HepG2 (cell line): ENCODE measurements around the gene ELANE. TPM values are rescaled to one million over a fixed set of nuclear protein-coding genes. Genes with fewer than 3 reads are reported as not detected.
"Not testable (repeated sequence)": the region's sequence is repeated elsewhere in the genome, so short reads cannot be mapped to it uniquely, and the experiment has no call there.

Experiments
- ATAC-seq: fragments of 200-7000 bp; cut with Tn5 transposase; 3 replicates; pipeline ENCODE4 v1.9.1; 2020; ENCODE audit warnings: mild to moderate bottlenecking, moderate library complexity
- BruUV-seq: library from RNA; stranded (reverse); fragments of 400-500 nt; replicated peaks from 2 replicates; lab custom pipeline; 2021; lab: Mats Ljungman, UMichigan
- CTCF ChIA-PET: fragments of 300-600 bp; formaldehyde crosslinking; extraction: SDS; loops from one replicate; lab custom pipeline; 2021; ENCODE audit warnings: low total read pairs, inconsistent platforms, low intra/inter-chr PET ratio; lab: Yijun Ruan, JAX
- POLR2A ChIA-PET: fragments of 350-600 bp; sonication (Branson Sonifier 250); formaldehyde crosslinking; loops from one replicate; lab custom pipeline; 2020; ENCODE audit warnings: antibody characterized with exemption, inconsistent platforms; lab: Yijun Ruan, JAX
- DNase-seq: peaks from one replicate; pipeline ENCODE4 v3.0.0-alpha.2; 2015; ENCODE audit warnings: low spot score
- FAIRE-seq: peaks from 3 replicates; lab custom pipeline; 2011; peaks lifted over from hg19 to GRCh38; lab: Jason Lieb, UNC
- H2AFZ ChIP-seq: one replicate; pipeline ENCODE4 v1.6.1; 2011; ENCODE audit warnings: low read length, inconsistent platforms
- H3K27ac ChIP-seq: fragments of 300-600 bp; 3 replicates; pipeline ENCODE4 v1.8.0; 2011; ENCODE audit warnings: mixed run types, mild to moderate bottlenecking, mixed read lengths, low read length, inconsistent platforms; ENCODE audit not compliant: insufficient read depth; ENCODE audit errors: extremely low read length
- H3K27me3 ChIP-seq, 2 experiments: fragments of 200-600 bp in 1 of 2; 2 replicates in 1 of 2; 3 replicates in 1 of 2; pipeline versions ENCODE4 v1.6.0 to v1.8.0; 2011; ENCODE audit warnings: low read length in 2 of 2, mild to moderate bottlenecking in 2 of 2, moderate library complexity in 2 of 2, inconsistent platforms in 1 of 2; ENCODE audit not compliant: insufficient read depth in 2 of 2, control insufficient read depth in 1 of 2
- H3K36me3 ChIP-seq, 2 experiments: fragments of 200-600 bp in 1 of 2; replicated peaks in 1 of 2; 2 replicates in 1 of 2; 3 replicates in 1 of 2; pipeline versions ENCODE4 v1.5.1 to v1.8.0; 2011; ENCODE audit warnings: low read length in 2 of 2, inconsistent platforms in 1 of 2; ENCODE audit not compliant: insufficient read depth in 2 of 2, control insufficient read depth in 1 of 2
- H3K4me1 ChIP-seq: 2 replicates; pipeline ENCODE4 v1.5.1; 2012; ENCODE audit warnings: low read length, inconsistent platforms; ENCODE audit not compliant: insufficient read depth
- H3K4me2 ChIP-seq: 2 replicates; pipeline ENCODE4 v1.6.0; 2011; ENCODE audit warnings: low read depth, low read length, inconsistent platforms
- H3K4me3 ChIP-seq, 3 experiments: fragments of 200-600 bp in 1 of 3; sonication (generic), shearing (Covaris generic) in 1 of 3; replicated peaks in 1 of 3; 2 replicates each; pipeline ENCODE4 v1.5.1; 2011 to 2016; ENCODE audit warnings: low read length in 3 of 3, inconsistent platforms in 2 of 3, low read depth in 2 of 3, mild to moderate bottlenecking in 2 of 3, control low read depth in 1 of 3, mixed read lengths in 1 of 3; ENCODE audit not compliant: insufficient read depth in 1 of 3
- H3K79me2 ChIP-seq: one replicate; pipeline ENCODE4 v1.6.1; 2011; ENCODE audit warnings: low read length, inconsistent platforms; ENCODE audit not compliant: insufficient read depth
- H3K9ac ChIP-seq: 2 replicates; pipeline ENCODE4 v1.6.0; 2011; ENCODE audit warnings: mild to moderate bottlenecking, low read depth, low read length, inconsistent platforms; ENCODE audit not compliant: insufficient read depth
- H3K9me3 ChIP-seq: 2 replicates; pipeline ENCODE4 v1.5.1; 2012; ENCODE audit warnings: mild to moderate bottlenecking, low read length
- H4K20me1 ChIP-seq: 2 replicates; pipeline ENCODE4 v1.6.0; 2011; ENCODE audit warnings: inconsistent platforms, mild to moderate bottlenecking, low read length, moderate library complexity; ENCODE audit not compliant: insufficient read depth
- CREM ChIP-seq, 2 experiments: sonication (generic) in 1 of 2; formaldehyde crosslinking in 1 of 2; IDR thresholded peaks; 2 replicates each; pipeline versions ENCODE4 v1.4.0 to v1.6.1; 2016 to 2020; ENCODE audit warnings: antibody characterized with exemption in 1 of 2, mild to moderate bottlenecking in 1 of 2, missing genetic modification reagents in 1 of 2
- CSRNP2 ChIP-seq: sonication (generic); formaldehyde crosslinking; conservative IDR thresholded peaks from 2 replicates; pipeline ENCODE4 v1.8.0; 2022; ENCODE audit warnings: low read depth, missing genetic modification reagents
- RBFOX2 ChIP-seq: fragments of 200-400 bp; formaldehyde crosslinking; IDR thresholded peaks from 2 replicates; pipeline ENCODE4 v1.6.1; 2017; ENCODE audit warnings: low read depth, mild to moderate bottlenecking, low read length
- SCMH1 ChIP-seq: sonication (generic); formaldehyde crosslinking; IDR thresholded peaks from 2 replicates; pipeline ENCODE4 v1.9.0; 2021; ENCODE audit warnings: missing genetic modification reagents, mild to moderate bottlenecking, borderline replicate concordance
- SNAI1 ChIP-seq: sonication (generic); formaldehyde crosslinking; IDR thresholded peaks from 2 replicates; pipeline ENCODE4 v1.5.0; 2020; ENCODE audit warnings: mild to moderate bottlenecking, missing genetic modification reagents, borderline replicate concordance
- ZNF451 ChIP-seq: sonication (generic); formaldehyde crosslinking; IDR thresholded peaks from 2 replicates; pipeline ENCODE4 v1.5.0; 2020; ENCODE audit warnings: mild to moderate bottlenecking, missing genetic modification reagents
- WGBS: methylation state at CpG from one replicate; pipeline ENCODE4 v1.1.6; 2017; ENCODE audit warnings: low lambda C conversion rate; 5-methylcytosine and 5-hydroxymethylcytosine counted together
- in situ Hi-C: cut with HindIII; loops from 2 replicates; pipeline ENCODE4 v1.10.0; 2017; ENCODE audit warnings: low pct_unique_long_range_greater_than_20kb; ENCODE audit not compliant: extremely low pct_ligation_motif_present
- intact Hi-C: fragments of 100-400 bp; cut with micrococcal nuclease; formaldehyde crosslinking; loops from one replicate; pipeline ENCODE4 v1.10.0; 2022; ENCODE audit not compliant: unreplicated experiment
- polyA plus RNA-seq, 8 experiments: library from polyadenylated mRNA; depleted of rRNA in 3 of 8; stranded (reverse) in 7 of 8; unstranded in 1 of 8; fragments of >200 nt; fragmentation: Illumina TruSeq in 4 of 8; extraction: Trizol in 4 of 8; gene quantifications; 2 replicates each; pipeline versions ENCODE4 v1.2.1 to v1.2.3, GENCODE V29; 2011 to 2016; ENCODE audit warnings: low read depth in 4 of 8, missing spikeins in 1 of 8, mixed read lengths in 1 of 8; ENCODE audit not compliant: insufficient read depth in 1 of 8
- total RNA-seq, 5 experiments: library from RNA; depleted of rRNA; stranded (reverse); fragments of >200 nt; fragmentation: Illumina TruSeq; extraction: Trizol; gene quantifications; 2 replicates each; pipeline ENCODE4 v1.2.3, GENCODE V29; 2016; ENCODE audit warnings: low read depth in 1 of 5

ELANE gene
- total and polyA plus RNA-seq, 2 of the 13 experiments (the other 11 are each of a cell fraction or from before 2014, with no cell fraction given) = not detected

DNA sequence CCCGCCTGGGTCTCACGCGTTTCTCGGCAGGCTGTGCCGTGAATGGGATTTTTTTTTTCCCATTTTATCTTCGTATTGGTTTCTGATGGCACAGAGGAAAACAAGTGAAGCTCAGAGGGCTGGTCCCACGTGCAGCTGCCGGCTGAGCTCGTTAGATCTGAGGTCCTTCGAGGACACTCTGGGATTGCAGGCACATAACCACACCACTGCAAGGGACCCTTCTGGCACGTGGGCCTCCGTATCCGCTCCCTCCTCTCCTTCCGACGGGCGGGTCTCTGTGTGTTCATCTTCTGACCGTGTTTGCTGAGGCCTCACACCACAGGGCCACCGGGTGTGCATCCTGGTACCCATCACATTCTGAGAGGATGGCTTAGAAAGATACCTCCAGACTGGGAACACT, 24.0 kb downstream of the ELANE start:
- CTCF ChIA-PET = no interaction called here
- H3K9ac ChIP-seq = no peak overlapping the region
- no peak for DNase-seq
- no TSS peak for BruUV-seq
- H3K79me2 ChIP-seq = no peaks in the 10 kb centered on the region
- H3K4me2 ChIP-seq = no peak overlapping the region
- TF ChIP-seq SCMH1 = no peak
- no peak for TF ChIP-seq CSRNP2 (CRISPR knock-in tag)
- TF ChIP-seq ZNF451 (CRISPR knock-in tag) = no peak
- peaks cover 5 to 8% of the 10 kb centered on the region in 2 experiments; a peak in 4 of 5 replicates for H3K36me3 ChIP-seq
- no peaks in the 10 kb centered on the region for H3K27me3 ChIP-seq
- intact Hi-C loops (no loop called here), in situ Hi-C loops (no loop called here)
- H3K4me3 ChIP-seq = no peak overlapping the region
- H3K27ac ChIP-seq = no peak overlapping the region
- H2AFZ ChIP-seq = no peak overlapping the region
- no peak for FAIRE-seq
- POLR2A ChIA-PET = interaction anchor here (0.9 kb wide), 1 partner anchor 14 kb away, joined by 3 read pairs; no protein-coding TSS in a partner anchor
- ATAC-seq = no peak
- no peaks in the 10 kb centered on the region for H3K4me1 ChIP-seq
- H3K9me3 ChIP-seq = no peaks in the 10 kb centered on the region
- no peaks in the 10 kb centered on the region for H4K20me1 ChIP-seq
- 92% methylated on average over 18 of the region's 18 CpGs for WGBS

DNA sequence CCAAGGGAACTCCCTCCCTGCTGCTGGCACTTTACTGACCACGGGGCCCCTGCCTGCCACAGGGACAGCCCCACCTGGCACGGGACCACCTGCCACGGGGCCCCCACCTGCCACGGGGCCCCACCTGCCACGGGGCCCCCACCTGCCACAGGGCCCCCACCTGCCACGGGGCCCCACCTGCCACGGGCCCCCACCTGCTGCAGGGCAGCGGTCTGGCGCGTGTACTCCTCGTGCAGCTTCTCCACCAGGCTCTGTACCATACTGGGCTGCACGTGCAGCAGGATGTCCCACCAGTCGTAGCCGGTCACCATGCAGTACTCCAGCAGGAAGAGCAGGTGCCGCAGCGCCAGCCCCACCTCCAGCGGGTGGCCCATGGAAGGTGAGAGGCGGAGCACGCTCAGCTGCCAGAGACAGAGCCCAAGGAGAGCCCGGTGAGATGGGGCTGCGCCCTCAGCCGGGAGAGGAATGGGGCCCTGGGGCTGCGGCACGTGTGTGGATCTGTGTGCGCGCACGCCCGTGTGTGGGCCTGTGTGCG, 24.7 kb downstream of the ELANE start:
- CTCF ChIA-PET = no interaction called here
- no peaks in the 10 kb centered on the region for H3K27me3 ChIP-seq
- WGBS = 88% methylated on average over 24 of the region's 29 CpGs
- no peak for TF ChIP-seq SNAI1 (CRISPR knock-in tag)
- TF ChIP-seq RBFOX2 = 0 out of 2 replicates have a peak, but pooled peaks have one; percentile 12
- no peak for TF ChIP-seq CREM (IDR thresholded peaks at IDR 0.05)
- no peak for TF ChIP-seq CREM (CRISPR knock-in tag; IDR thresholded peaks at IDR 0.05)
- peaks cover 11 to 16% of the 10 kb centered on the region in 2 experiments; a peak in 4 of 5 replicates for H3K36me3 ChIP-seq
- H3K27ac ChIP-seq = no peak overlapping the region
- no peak for ATAC-seq
- H3K9me3 ChIP-seq = no peaks in the 10 kb centered on the region
- no TSS peak for BruUV-seq
- H3K4me1 ChIP-seq = no peaks in the 10 kb centered on the region
- H3K4me3 ChIP-seq = no peak overlapping the region
- in situ Hi-C loops (no loop called here), intact Hi-C loops (no loop called here)
- H2AFZ ChIP-seq = no peak overlapping the region
- H3K9ac ChIP-seq = no peak overlapping the region
- no peaks in the 10 kb centered on the region for H4K20me1 ChIP-seq
- POLR2A ChIA-PET = no interaction called here
- no peak overlapping the region for H3K4me2 ChIP-seq
- no peak for FAIRE-seq
- DNase-seq = no peak
- no peaks in the 10 kb centered on the region for H3K79me2 ChIP-seq

DNA sequence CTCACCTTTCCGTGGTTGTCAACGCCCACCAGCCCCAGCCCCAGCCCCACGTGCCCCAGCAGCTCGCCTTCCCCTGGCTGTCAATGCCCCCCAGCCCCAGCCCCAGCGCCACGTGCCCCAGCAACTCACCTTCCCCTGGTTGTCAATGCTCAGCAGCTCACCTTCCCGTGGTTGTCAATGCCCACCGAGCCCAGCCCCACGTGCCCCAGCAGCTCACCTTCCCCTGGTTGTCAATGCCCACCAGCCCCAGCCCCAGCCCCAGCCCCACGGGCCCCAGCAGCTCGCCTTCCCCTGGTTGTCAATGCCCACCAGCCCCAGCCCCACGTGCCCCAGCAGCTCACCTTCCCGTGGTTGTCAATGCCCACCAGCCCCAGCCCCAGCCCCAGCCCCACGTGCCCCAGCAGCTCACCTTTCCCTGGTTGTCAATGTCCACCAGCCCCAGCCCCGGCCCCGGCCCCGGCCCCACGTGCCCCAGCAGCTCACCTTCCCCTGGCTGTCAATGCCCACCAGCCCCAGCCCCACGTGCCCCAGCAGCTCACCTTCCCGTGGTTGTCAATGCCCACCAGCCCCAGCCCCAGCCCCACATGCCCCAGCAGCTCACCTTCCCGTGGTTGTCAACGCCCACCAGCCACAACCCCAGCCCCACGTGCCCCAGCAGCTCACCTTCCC, 26.0 kb downstream of the ELANE start:
- in situ Hi-C loops, H3K4me3 ChIP-seq, H3K79me2 ChIP-seq, CTCF ChIA-PET, FAIRE-seq, H3K9me3 ChIP-seq, H4K20me1 ChIP-seq, intact Hi-C loops, H3K27ac ChIP-seq, H3K9ac ChIP-seq, H3K4me2 ChIP-seq, ATAC-seq, H3K27me3 ChIP-seq, DNase-seq, H3K4me1 ChIP-seq, BruUV-seq, H2AFZ ChIP-seq: not testable (repeated sequence)
- 85% methylated on average over 22 of the region's 23 CpGs for WGBS
- POLR2A ChIA-PET = interaction anchor here (1.6 kb wide), 1 partner anchor 15 kb away, joined by 3 read pairs; the partner anchor contains the start of genes MED16 and RNU6-9
- peaks cover 12 to 16% of the 10 kb centered on the region in 2 experiments; a peak in 4 of 5 replicates for H3K36me3 ChIP-seq
